HG03060 (cell line): ENCODE results near the gene SLC15A3.

ENCODE experiments used
- ATAC-seq: cut with Tn5 transposase; IDR thresholded peaks from one replicate; pipeline ENCODE4 v1.9.1; 2021; ENCODE audit warnings: low read depth, moderate number of reproducible peaks; ENCODE audit not compliant: unreplicated experiment

Gene SLC15A3

GRCh38 chr11:60899046-60899936 lies 52.7 kb downstream of the SLC15A3 start:
- ATAC-seq = no peak

DNA sequence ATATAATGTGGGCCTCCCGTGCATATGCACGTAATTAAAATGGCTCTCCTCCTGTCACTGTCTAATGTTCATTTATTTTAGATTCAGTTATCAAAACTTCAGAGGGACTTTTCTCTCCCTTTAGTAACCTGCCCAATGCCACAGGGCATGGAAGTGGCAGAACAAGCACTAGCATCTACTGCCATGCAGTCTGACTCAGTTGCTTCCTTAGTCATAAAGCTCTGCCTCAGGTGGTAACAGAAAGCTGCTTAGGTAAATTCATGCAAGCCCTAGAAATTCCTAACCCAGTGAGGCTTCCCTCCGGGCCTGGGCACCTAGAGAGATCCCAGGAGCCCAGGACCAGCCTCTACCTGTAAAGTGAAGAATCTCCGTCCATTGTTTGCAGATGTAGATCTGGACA lies 54.5 kb downstream of the SLC15A3 start:
- no peak for ATAC-seq

DNA sequence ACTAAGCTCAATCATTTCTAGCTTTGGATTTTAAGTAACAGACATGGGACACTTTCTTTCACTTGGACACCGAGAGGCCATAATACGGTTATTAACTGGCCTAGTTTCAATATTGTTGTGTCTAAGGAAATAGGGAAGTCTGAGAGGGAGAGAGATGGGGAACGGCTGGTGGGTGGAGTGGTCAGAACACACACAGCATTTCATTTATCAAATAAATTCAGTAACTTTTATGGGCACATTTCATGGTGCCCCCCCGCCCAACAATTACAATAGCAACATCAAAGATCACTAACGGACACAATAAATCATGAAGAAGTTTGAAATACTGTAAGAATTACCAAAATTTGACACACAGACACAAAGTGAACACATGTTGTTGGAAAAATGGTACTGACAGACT lies 56.3 kb downstream of the SLC15A3 start:
- no peak for ATAC-seq

GRCh38 chr11:60891103-60891741 lies 60.8 kb downstream of the SLC15A3 start:
- no peak for ATAC-seq

DNA sequence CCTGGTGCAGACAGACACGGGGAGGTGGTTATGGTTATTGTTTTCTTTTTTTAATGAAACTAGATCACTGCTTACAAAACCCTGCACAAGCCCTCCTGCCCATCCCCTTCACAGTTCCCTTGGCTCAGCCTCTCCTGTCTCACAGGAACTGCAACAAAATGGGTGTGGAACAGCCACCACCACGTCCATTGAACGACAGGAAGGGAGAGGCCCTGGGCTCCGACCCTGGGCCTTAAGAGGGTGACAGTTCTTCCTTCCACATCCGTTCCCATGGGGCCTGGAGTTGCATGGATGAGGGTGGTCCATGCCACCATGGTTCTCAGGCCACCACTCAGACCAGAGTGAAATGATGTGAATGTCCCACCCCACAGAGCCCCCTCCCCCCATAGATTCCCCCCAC lies 61.3 kb downstream of the SLC15A3 start:
- ATAC-seq = no peak

DNA sequence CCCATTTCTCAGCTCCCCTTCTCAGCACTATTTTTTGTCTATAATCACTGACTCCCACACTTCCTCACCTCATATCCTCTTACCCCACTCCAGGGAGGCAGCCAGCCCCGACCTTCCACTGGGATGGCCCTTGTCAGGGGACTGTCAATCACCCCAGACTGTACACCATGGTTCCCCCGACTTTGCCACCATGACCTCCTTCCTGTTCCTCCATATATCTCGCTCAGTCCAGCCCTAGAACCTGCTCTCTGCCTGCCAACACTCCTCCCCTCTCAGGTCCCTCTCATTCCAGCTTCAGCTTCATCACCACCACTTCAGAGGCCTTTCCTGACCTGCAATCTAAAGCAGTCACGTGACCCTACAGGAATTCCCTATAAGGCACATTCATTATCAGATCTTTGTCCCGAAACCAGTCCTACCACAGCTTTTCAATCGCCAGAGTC lies 62.1 kb downstream of the SLC15A3 start:
- no peak for ATAC-seq

GRCh38 chr11:60887556-60887955 lies 64.4 kb downstream of the SLC15A3 start:
- ATAC-seq = no peak
